Activated T-helper 9 cell treated with anti-CD3 and anti-CD28 coated beads, Interleukin-2, amount 50 U/mL, for 16 hours (primary cell): ENCODE measurements around the gene P2RY6.
"Not testable (repeated sequence)": the region's sequence is repeated elsewhere in the genome, so short reads cannot be mapped to it uniquely, and the experiment has no call there.

ENCODE experiments used
- DNase-seq: peaks from one replicate; pipeline ENCODE4 v3.0.0-alpha.2; 2020; ENCODE audit warnings: low read depth

P2RY6 gene

DNA sequence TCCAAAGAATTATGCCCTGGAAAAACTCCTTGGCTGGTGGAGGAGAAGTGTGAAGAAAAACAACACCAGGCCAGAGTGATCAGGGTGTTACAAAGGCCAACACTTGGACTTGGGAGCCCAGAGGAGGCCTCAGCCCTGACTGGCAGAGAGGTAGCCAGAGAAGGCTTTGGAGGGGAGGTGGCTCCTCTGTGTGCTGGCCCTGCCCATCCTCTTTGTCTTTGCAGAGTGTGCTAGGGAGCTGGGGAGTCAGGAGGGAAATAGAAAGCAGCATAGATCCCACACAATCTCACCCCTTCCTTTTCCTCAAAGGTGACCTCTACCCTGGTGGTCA lies 12.0 kb upstream of the P2RY6 start:
- DNase-seq: no peak

DNA sequence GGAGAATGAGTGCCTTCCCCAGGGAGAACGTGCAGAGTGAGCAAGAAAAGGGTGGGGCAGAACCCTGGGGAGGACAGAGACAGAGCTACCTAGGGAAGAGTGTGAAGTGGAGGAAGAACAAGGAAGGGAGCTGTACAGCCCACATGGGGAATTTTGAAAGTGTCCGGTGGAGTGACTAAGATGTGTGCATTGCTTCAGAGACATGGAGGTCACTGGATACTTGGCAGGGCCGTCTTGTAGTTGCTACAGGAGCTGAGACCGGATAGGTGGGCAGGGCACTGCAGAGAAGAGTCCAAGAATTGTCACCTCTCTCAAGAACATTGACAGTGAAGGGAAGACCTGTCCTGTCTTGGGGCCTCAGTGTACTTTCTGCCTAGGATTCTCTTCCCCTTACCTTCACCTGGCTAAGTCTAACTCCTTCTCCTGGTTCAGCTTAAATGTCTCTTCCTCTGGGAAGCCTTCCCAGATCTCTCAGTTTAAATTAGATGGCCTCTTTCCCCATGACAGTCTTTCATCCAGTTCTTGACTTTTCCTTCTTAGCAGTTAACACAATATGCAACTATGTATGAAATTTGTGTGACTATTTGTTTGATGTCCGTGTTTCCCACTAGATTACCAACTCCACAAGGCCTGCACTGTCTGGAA lies 9.2 kb upstream of the P2RY6 start:
- no peak for DNase-seq

DNA sequence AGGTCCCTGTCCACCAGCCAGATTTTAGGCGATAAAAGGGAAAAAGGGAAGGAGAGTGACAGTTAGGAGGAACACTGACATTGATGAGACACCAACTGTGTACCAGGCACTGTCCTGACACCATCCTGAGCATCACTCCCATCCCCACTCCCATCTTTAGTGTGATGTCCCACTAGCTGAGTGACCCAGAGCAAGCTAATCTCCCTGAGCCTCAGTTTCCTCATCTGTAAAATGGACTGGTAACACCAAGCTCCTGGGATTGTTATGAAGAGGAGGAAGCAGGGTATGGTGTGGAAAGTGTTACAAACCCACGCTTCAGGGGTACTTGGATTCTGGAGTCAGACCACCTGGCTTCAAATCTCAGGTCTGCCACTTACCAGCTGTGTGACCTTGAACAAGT lies 8.5 kb upstream of the P2RY6 start:
- no peak for DNase-seq

DNA sequence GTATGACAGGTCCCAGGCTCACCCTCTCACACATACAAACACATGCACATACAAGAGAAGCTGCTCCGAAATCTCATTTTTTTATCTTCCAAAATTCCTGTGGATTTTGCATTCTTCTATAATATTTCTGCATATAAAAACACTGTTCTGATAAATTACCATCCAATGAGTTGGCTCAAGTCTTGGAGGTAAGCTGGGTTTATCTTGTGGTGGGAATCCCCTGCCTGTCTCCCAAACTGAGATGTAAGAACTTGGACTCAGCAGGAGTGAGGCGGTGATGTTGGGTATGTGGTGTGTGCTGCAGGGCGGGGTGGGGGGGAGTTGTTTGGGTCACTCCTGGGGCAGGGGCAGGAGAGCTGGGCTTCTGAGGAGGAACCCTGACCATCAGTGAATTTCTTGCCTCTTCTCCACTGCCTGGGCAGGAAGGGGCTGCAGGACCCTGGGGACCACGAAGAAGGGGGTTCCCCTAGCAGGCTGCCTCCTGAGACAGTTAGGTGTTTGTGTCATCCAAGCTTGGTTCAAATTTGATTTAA lies 6.8 kb upstream of the P2RY6 start:
- DNase-seq: no peak

DNA sequence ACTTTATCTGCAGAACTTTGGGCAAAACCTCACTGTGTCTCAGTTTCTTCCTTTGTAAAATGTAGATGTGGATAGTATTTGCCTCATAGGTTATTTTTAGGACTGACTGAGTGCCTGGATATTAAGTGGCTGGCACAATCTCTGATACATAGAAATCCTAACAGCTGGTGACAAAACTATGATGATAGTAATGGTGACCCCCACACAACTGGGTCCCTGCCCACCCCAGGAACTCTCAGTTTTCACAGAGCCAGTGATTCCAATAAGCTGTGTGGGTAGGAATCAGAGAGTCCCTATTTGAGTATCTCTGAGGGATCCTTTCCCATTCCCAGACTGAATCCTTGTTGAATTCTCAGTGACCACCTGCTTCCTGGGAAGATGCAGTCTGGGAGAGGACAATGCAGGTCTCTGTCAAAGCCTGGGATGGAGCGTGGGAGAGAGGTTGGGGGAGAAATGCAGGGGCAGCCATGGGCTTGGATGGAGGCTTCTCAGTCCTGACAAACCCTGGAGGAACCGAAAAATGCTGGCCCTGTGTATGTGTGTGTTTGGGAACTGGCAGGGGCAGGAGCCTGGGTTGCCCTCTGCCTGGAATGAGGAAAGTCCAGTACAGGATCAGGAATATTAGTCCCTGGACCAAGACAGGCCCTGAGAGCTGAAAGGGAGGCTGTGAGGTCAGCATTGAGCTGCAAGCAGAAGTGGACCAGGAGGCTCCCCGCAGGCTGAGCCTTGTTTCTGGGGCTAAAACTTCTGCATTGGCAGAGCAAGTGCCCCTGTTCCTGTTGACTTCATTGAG lies 6.1 kb upstream of the P2RY6 start:
- DNase-seq: no peak

DNA sequence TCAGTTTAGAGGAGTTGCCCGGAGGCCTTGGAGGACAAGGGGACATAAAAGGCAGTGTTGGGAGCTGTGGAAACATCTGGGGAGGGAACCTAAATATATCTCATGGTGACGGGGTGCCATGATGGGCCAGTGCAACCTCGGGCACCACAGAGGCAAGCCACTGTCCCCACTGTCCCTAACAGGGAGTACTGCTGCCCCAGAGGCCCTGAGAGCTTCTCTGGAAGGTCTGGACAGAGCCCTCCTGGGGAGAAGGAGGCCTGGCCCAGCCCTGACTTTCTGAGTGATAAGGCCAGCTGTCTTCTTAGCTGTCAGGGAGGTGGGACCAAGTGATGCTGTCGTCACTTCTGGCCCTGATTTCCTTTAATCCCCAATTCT lies 5.5 kb upstream of the P2RY6 start:
- DNase-seq: no peak

DNA sequence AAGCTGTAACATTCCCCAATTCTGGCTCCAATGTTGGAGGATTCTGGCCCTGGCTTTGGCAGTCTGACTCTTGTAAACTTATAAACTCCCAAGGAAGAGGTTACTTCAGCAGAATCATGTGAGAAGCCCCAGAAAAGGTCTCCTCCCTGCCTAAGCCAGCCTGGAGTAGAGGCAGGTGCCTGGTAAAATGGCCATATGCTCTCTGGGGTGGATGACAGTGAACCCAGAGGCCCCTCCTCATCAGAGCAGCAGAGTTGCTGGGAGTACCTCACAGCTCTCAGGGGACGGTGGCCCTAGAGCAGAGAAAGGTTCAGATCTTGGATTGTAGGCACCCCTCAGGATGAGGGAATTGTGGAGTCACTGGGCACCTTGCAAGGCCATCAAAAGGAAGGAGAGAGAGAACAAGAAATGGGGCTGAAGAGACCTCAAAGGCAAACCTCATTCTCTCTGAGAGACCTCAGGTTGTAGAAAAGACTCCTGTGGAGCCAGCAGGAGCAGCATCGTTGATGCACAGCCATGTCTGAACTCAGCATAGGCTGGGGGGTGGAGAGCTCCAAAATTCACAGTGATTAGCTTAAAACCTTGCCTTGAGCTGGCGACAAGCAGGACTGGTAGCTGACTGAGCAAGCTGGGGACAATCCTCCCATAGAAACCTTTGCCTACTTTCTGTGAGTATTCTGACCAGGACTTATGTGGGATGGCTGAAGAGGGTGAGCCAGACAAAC lies 4.9 kb upstream of the P2RY6 start:
- no peak for DNase-seq

DNA sequence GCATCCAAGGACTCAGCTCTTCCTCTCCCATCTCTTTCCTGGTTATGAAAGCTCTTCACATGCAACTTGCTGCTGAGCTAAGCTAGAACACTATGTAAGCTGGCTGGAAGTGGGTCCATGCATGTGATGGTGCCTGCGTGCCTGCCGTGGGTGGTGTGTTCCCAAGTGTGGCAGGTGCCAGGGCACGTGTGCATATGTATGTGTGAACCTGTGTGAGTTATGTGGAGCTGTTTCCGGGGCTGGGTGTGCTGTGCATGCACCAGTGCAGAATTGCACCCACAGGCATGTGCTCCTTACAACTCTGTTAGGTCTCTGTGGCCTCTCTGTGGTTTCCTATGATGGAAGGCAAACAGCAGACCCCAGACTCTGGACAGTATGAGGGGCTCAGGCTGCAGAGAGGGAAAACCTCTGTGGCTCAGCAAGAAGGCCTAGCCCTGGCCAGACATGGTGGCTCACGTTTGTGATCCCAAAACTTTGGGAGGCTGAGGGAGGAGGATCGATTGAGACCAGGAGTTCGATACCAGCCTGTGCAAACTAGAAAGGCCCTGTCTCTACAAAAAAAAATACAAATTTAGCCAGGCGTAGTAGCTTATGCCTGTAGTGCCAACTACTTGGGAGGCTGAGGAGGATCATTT lies 4.1 kb upstream of the P2RY6 start:
- DNase-seq: no peak

DNA sequence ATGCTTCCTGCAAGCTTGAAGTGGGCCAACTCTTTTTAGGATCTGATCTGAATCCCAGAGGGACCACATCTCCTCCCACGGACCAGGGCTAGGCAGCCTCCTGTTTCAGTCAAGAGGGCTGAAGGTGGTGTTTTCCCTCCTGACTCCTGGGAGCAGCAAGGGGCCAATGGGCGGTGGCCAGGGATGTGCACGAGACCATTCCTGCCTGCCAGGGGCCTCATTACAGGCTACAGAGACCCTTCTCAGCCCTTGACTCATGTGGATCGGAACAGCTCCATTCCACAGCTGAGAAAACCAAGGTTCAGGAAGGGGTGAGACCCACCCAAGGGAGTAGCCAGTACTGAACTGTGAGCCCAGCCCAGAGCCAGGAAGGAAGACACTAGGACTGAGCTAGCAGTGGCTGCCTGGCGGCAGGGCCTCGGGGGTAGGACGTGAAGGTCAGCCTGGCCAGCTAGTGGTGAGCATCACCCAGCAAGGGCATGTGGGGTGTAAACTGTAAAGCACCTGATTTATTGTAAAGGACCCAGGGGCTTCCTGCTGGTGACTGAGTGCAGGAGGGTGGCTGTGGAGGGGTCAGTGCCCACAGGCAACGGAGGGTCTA lies 3.4 kb upstream of the P2RY6 start:
- no peak for DNase-seq

DNA sequence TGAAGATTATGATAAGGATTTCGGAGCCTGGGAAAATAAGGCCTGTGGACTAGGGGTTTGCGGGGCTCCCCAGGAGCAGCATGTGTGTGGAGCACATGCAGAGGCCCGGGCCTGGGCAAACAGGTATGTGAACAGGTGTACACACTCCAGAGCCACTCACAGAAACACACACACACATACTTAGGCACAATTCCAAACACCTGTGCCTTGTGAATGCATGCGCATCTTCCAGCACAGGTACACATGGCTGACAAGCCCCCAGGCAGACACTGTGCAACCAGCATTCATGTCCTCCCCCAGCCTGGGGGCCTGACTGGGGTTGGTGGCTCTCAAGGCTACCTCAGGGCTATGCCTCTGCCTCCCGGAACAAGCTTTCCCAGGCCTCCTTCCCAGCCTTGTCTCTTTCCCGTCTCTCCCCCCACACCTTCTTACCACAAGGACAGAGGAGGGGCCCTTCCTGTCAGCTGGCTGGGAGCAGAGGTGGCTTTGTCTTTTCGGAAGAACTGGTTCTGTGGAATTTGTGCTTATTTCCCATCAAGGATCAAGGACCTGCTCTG lies 2.6 kb upstream of the P2RY6 start:
- no peak for DNase-seq

DNA sequence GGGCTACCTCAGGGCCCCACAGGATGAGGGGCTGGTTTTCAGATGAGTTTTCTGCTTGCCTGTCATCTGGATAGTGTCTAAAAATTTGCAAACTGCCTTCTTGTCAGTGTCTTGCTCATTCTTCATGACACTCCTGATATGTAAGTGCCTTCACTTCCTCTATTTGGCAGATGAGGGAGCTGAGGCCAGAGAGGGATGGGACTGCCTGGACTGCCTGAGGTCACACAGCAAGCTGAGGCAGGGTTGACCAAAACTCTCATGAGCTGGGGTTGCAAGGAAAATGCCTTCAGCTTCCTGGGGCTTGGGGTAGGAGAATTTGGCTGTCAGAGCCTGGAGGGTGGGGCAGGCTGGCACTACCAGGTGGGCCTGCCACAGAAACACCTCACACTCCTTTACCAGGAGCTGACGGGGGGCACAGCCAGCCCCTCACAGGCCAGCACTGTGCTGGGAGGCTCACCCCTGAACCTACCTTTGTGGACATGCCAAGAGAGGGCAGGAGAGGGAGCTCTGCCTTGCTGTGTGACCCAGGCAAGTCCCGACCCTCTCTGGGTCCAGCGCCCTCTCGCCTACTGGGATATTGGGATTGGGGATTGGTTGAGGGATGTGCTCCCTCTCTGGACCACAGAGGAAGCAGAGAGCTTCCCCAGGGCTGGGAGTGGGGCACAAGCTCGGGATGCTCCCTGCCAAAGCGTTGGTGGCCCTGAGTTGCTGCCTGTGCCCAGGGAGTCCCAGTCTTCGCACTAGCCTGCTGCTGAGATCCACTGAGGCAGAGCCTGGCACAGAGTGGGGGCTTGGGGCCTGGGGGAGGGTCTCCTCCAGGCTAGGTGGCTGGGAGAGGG lies 1.9 kb upstream of the P2RY6 start:
- no peak for DNase-seq

DNA sequence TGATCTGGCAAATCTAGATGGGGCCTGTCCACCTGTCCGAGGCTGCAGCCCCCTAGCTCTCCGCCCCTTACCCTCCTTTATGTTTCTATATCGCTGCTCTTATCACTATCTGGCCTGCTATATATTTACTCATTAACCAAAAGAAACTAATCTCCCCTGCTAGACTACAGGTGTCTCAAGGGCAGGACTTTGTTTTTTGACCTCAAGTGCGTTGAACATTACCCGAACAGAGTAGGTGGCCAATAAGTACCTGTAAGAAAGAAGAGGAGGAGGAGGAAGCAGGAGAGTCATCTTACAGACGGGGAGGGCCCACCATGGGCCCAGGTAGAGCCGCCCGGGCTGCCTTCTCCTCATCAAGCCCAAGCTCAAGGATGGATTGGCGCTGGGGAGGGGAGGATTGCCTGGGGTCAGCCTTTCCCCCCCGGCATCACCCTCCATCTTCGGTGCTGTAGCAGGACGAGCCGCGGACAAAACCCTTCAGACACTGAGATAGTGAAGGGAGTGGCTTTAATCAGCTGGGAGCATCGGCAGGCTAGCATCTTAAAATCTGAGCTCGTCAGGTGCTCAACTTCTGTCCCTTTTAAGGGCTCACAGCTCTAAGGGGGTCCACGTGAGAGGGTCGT lies 1.2 kb upstream of the P2RY6 start:
- DNase-seq: no peak

DNA sequence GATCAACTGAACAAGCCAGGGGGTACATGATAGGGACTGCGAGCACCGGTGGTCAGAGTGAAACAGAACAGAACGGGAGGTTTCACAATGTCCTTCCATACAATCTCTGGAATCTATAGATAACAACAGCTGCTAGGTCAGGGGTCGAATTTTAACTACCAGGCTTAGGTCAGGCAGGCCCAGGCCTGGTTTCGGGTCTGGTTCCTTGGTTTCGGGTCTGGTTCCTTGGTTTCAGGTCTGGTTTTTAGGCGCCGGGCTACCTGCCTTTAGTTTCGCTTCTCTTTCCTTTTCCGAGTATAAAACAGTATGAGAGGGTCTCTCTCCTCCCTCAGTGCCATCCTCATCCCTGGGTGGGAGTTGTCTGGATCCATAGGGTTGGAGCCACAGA lies 666 bp upstream of the P2RY6 start:
- DNase-seq: not testable (repeated sequence)

DNA sequence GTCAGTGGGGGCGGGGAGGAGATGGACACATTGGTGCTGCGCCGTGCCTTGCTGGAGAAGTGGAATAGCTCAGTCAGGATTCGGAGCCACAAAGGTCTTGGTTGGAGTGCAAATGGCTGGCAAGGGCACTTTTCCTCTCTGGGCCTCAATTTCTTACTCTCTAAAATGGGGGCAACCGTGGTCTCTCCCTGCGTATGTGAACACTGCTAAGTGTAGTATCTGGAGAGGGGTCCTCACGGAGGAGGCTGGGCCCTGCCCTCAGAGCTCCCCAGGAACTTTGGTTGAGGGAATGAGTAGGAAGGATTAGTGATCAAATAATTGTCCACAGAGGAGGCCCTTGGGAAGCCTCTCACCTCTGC lies 521 bp downstream of the P2RY6 start:
- no peak for DNase-seq

DNA sequence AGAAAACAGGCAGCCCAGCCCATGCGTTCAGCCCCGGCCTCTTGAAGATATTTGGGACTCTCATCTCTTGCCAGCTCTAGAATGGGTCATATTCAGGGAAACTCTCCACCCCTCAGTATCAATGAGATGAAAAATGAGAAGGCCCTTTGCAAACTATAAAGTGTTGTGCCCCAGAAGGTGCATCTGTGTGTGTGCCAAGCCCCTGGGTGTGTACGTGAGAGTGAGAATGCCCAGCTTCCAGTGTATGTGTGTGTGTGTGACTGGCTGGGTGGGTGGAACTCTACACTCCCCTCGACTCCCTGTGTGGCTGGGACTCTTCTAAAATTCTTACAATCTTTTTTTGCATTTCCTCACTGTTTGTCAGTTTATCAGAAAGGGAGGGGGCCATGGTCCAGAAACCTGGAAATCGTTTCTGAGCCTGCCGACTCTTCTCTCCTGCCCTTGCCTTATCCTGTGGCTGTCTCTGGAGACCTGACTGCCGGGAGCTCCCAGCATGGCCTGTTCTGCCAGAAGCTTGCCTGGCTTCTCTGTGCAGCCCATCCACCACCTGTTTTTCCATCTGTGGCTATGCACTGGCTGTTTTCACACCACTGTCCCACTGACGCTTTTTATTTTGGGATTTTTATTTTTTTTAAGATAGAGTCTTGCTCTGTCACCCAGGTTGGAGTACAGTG lies 1.2 kb downstream of the P2RY6 start:
- DNase-seq: no peak

DNA sequence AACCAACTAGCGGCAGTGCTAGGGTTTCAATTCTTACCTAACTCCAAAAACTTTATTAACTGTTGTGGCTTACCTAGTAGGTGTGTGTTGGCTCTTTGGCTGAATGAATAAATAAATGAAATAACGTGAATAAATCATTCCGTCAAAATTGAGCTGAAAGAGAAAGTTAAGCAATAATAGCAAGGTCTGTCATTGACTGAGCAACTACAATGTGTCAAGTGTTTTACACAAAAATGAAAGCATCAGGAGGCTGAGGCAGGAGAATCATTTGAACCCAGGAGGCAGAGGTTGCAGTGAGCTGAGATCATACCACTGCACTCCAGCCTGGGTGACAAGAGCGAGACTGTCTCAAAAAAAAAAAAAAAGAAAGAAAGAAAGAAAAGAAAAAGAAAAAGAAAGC lies 2.1 kb downstream of the P2RY6 start:
- not testable (repeated sequence) for DNase-seq

DNA sequence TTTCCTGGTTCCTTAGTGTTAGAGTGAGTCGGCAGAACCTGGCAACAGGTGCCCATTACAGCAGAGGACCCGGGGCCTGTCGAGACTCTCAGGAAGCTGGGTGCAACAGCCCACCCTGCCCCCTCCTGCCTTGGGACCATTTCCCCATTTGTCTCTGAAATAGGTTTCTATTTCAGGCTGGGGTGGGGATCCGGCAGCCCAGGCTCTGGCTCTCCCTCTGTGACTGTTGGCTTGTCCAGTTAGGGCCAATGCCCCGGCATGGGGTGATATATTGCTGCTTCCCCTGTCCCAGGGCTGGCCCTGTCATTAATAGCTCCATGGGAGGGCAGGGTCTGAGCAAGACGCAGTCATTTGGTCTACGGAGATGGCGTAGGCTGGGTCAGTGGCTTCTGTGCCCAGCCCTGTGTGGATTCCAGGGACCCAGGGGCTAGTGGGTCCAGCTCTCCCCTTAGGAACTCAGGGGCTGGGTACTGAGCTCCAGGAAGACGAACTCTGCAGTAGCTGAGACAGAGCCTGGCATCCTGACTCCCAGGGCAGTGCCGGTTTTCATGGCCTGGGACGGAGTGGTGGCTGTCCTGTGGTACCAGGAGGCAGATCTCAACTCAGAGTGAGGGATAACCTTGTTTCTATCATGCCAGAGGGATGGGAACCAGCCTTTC lies 2.7 kb downstream of the P2RY6 start:
- DNase-seq: no peak

DNA sequence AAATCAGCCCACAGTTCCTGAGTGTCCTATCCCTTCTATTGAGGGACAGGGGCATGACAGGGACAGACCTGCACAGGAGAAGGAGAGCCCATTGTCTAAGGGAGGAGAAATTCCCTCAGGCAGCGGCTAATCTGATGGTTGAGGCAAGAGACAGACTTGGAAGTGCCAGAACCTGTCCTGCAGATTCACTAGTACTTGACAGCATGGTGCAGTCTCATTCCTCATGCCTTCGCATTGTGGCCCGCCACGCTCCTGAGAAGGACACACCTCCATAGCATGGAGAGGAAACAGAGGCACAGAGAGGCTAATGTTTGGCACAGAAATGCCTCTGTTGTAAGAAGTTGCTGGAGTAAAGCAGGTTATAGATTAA lies 3.2 kb downstream of the P2RY6 start:
- DNase-seq: no peak

DNA sequence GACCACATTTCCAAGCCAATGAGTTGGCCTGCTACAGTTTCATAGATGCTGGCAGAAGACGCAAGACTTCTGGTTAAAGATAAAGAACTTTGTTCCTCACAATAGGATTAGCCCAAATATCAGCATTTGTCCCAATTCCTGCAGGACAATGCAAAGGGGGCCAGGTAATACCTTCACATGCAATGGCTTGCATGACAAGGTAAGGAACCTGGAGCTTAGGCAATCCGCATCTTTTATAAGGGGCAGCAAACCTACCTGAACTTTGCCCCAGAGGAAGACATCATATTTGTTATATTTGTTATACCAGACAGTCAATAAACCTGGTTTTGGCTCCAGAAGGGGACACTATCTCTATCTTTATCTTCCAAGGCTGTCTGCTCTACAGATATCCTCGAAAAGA lies 5.3 kb downstream of the P2RY6 start:
- no peak for DNase-seq

DNA sequence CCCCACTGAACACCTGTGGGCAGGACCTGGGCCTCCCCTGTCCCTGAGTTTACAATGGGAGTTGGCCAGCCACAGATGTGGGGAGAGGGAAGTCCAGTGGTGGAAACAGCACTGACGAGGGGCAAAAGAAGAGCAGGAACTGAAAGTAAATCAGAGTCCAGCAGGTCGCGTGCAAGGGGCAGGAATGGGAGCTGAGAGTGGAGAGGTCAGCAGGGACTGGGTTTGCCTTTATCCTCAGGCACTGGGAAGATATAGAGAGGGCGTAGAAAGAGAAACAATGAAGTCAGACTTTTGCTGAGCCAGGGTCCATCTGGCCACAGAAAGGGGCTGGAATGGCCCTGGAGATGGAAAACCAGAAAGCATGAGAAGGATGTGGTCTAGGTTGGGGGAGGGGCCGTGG lies 8.5 kb downstream of the P2RY6 start:
- DNase-seq: no peak
